Skeletal muscle tissue (tissue), 4 donors: ENCODE measurements around the gene CNTN6. TPM values are rescaled to one million over a fixed set of nuclear protein-coding genes. Genes with fewer than 3 reads are reported as not detected.
"Not testable (repeated sequence)": the region's sequence is repeated elsewhere in the genome, so short reads cannot be mapped to it uniquely, and the experiment has no call there.

Source experiments
- H3K27ac ChIP-seq: one replicate; pipeline ENCODE4 v1.7.0; 2013; ENCODE audit warnings: mild to moderate bottlenecking, low read depth, low read length, inconsistent platforms
- H3K27me3 ChIP-seq, 3 donors: one replicate each; pipeline ENCODE4 v1.7.0; 2013; ENCODE audit warnings: low read length in 3 of 3; ENCODE audit not compliant: control insufficient read depth in 3 of 3, insufficient read depth in 3 of 3
- H3K36me3 ChIP-seq, 3 donors: one replicate each; pipeline ENCODE4 v1.7.0; 2013; ENCODE audit warnings: low read length in 3 of 3; ENCODE audit not compliant: control insufficient read depth in 3 of 3, insufficient read depth in 3 of 3
- H3K4me1 ChIP-seq, 3 donors: one replicate each; pipeline ENCODE4 v1.7.0; 2013; ENCODE audit warnings: low read length in 3 of 3, mild to moderate bottlenecking in 3 of 3; ENCODE audit not compliant: control insufficient read depth in 3 of 3, insufficient read depth in 3 of 3
- H3K4me3 ChIP-seq, 3 donors: one replicate each; pipeline ENCODE4 v1.7.0; 2013; ENCODE audit warnings: low read length in 3 of 3
- H3K9ac ChIP-seq, 3 donors: one replicate each; pipeline ENCODE4 v1.7.0; 2013; ENCODE audit warnings: low read length in 3 of 3, mild to moderate bottlenecking in 3 of 3, moderate library complexity in 2 of 3, low read depth in 1 of 3
- H3K9me3 ChIP-seq, 3 donors: one replicate each; pipeline ENCODE4 v1.7.0; 2013; ENCODE audit warnings: low read length in 3 of 3; ENCODE audit not compliant: control insufficient read depth in 3 of 3
- total RNA-seq: library from RNA; depleted of rRNA; stranded (reverse); fragments of >200 nt; gene quantifications from one replicate; pipeline ENCODE4 v1.2.3, GENCODE V29; 2014
- donor health status: Osteomylitis.

Gene CNTN6
- total RNA-seq, 1 donor from 2014 or later, result 2.1 TPM

DNA sequence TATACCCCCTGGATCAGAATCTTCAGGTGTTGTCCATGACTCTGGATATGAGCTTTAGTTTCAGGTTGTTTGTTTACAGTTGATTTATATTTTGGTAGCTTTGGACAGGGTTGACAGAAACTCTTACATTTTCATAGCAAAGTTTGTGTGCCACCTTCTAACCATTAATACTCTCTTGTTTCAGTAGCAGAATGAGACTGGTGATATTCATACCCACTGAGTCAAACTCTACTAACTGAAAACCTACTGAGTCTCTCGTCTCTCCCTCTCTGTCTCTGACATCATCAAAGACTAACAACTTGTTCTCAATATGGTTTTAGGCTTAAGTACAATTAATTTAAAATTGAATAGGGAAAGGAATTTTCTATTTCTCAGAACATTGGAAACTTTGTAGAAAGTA is 282.3 kb downstream of the CNTN6 start:
- H3K9me3 ChIP-seq, result no peaks in the 10 kb centered on the region
- no peaks in the 10 kb centered on the region for H3K36me3 ChIP-seq
- H3K27me3 ChIP-seq, result no peaks in the 10 kb centered on the region
- no peak overlapping the region for H3K27ac ChIP-seq
- H3K4me3 ChIP-seq, result no peak overlapping the region
- H3K9ac ChIP-seq, result no peak overlapping the region
- H3K4me1 ChIP-seq, result no peaks in the 10 kb centered on the region

DNA sequence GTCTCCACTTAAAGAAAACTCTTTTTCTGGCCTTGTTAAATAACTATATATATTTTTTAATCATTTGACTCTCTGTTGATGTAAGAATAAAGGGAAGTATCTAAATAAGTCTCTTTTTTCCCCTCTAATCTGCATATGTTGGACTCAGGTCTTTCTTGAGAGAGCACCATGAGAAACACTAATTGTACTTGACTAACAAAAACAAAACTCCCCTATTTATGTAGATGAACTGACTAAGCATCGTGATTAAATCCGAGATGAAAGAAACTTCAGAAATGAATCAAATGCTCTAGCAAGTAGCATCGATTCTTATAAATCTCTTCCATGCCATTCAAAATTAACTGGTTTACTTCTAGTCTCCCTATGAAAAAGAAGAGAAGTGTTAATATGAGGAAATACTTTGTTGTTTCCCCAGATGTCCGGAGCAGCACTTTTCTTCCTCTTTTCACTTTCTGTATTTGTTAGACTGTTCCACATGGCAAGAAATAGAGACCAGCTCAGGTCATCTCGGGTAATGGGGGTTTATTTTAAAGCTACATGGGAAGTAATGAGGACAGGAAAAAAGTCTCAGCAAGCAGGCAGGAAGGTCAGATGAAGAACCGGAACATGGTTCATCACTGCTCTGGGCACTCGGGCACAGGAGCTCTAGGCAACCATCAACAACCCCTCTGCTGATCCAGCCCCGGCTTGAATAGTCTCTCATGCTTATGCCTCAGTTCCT is 288.3 kb downstream of the CNTN6 start:
- no peaks in the 10 kb centered on the region for H3K4me1 ChIP-seq
- no peaks in the 10 kb centered on the region for H3K9me3 ChIP-seq
- H3K36me3 ChIP-seq, result no peaks in the 10 kb centered on the region
- no peak overlapping the region for H3K9ac ChIP-seq
- H3K27me3 ChIP-seq, result no peaks in the 10 kb centered on the region
- H3K27ac ChIP-seq, result no peak overlapping the region
- H3K4me3 ChIP-seq, result no peak overlapping the region

DNA sequence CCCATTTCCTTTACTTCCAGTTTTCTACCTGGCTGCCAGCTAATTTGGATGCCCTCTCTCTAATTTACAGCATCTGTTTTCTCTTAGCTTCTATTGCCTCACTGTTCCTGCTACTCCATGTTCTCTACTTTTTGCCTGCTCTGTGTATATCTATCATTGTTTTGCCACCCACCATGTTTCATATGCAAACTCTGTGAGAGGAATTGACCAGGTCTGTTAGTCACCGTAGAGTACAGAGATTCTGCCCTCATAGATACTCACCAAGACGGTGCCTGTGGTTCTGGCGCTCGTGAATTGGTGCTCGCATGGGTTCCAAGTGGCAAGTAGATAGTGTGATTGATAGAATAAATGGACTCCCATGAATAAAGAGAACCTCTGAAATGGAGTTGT is 288.8 kb downstream of the CNTN6 start:
- Histone ChIP-seq H3K4me3 (no peak overlapping the region), H3K4me1 (no peaks in the 10 kb centered on the region), H3K9ac (no peak overlapping the region), H3K9me3 (no peaks in the 10 kb centered on the region), H3K27me3 (no peaks in the 10 kb centered on the region), H3K36me3 (no peaks in the 10 kb centered on the region), H3K27ac (no peak overlapping the region)

DNA sequence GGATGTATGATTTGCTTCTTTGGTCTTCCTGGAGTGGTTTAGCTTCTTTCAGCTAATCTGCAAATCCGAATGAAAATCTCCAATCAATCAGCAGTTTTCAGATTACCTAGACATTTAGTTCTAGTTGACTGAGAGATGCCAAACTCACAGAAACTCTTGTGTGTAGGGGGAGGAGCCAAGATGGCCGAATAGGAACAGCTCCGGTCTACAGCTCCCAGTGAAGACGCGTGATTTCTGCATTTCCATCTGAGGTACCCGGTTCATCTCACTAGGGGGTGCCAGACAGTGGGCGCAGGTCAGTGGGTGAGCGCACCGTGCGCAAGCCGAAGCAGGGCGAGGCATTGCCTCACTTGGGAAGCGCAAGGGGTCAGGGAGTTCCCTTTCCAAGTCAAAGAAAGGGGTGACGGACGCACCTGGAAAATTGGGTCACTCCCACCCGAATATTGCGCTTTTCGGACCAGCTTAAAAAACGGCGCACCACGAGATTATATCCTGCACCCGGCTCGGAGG is 294.6 kb downstream of the CNTN6 start:
- H3K4me1 ChIP-seq, H3K9ac ChIP-seq, H3K9me3 ChIP-seq, H3K36me3 ChIP-seq, H3K27ac ChIP-seq, H3K27me3 ChIP-seq, H3K4me3 ChIP-seq: not testable (repeated sequence)

DNA sequence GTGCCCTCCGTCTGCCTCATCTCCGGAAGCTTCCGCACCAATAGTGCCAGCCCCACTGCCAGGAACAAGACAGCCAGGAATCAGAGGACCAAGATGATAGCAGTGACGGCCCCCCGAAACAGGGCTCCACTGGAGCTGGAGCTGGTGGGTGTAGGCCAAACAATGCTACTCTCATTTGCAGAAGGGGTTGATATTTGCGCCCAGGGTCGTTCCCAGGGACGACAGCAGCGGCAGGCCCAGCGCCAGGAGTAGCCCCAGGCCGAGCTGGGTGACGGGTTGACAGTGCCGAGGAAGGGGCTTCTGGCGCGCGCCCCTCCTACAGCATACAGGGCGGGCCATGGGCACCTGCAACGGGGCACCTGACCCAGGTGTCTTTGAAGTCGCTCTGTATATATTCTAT is 301.4 kb downstream of the CNTN6 start:
- Histone ChIP-seq H3K27ac (no peak overlapping the region), H3K4me1 (no peaks in the 10 kb centered on the region), H3K9me3 (no peaks in the 10 kb centered on the region), H3K9ac (no peak overlapping the region), H3K36me3 (no peaks in the 10 kb centered on the region), H3K4me3 (no peak overlapping the region), H3K27me3 (no peaks in the 10 kb centered on the region)

DNA sequence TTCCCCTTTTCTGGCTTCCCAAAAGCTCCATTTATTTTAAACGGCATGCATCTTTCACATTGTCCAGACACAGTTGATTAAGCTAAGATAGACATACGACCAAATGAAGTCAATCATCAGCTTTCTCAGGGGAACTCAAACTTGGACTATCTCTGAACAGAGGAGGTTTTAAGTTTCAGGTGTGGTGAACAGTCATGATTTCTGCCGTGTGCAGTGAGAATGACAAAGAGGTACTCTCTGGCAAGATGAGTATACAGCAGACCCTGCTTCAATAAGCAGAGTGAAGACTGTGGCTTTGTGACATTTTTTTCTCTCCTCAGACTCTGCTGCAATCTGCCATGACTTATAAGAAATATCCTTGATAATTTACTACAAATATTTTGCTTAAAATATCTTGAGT is 307.7 kb downstream of the CNTN6 start:
- H3K27me3 ChIP-seq, result no peaks in the 10 kb centered on the region
- H3K4me1 ChIP-seq, result no peaks in the 10 kb centered on the region
- H3K9ac ChIP-seq, result no peak overlapping the region
- H3K9me3 ChIP-seq, result no peaks in the 10 kb centered on the region
- H3K36me3 ChIP-seq, result no peaks in the 10 kb centered on the region
- H3K27ac ChIP-seq, result no peak overlapping the region
- no peak overlapping the region for H3K4me3 ChIP-seq

DNA sequence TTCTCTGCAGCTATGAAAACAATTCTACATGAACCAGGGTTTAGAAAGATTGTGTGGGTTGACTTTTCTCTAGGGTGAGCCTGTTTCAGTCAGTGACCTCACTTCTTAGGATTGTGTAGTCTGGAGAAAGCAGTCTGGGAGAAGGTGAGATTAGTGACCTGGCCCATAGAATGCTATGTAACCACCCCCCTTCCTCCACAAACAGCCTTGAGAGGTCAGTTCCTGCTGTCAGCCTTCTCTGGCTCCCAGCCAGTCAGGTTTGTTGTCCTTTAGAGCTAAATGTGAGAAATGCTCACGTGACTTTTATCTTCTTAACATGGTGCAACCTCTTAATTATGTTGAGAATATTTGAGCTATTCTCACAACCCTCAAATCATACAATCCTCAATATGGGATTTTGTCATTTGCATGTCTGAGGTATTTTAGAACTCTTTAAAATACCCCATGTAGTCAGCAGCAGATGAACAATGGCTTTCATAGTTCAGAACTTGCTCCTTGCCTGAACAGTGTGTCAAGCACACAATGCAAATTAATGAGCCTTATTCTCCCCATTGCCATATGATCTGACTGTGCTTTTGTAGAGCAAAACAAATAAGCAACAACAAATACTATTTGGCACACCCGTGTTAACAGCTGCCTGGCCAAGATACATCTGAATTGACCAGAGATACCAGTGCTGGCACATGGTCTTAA is 311.6 kb downstream of the CNTN6 start:
- H3K4me3 ChIP-seq, result no peak overlapping the region
- H3K27ac ChIP-seq, result no peak overlapping the region
- H3K36me3 ChIP-seq, result no peaks in the 10 kb centered on the region
- H3K9ac ChIP-seq, result no peak overlapping the region
- no peaks in the 10 kb centered on the region for H3K9me3 ChIP-seq
- no peaks in the 10 kb centered on the region for H3K4me1 ChIP-seq
- no peaks in the 10 kb centered on the region for H3K27me3 ChIP-seq

DNA sequence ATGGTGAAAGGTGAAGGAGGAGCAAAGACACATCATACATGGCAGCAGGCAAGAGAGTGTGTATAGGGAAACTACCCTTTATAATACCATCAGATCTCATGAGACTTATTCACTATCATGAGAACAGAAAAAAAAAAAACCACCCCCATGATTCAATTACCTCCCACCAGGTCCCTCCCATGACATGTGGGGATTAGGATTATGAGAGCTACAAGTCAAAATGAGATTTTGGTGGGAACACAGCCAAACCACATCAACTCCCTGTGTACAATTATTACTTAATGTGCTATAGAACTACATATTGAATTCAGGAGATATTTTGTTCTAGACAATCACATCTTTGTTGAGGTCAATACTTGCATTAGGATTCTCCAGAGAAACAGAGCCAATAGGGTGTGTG is 313.4 kb downstream of the CNTN6 start:
- H3K27me3 ChIP-seq, result no peaks in the 10 kb centered on the region
- no peaks in the 10 kb centered on the region for H3K4me1 ChIP-seq
- H3K4me3 ChIP-seq, result no peak overlapping the region
- H3K27ac ChIP-seq, result no peak overlapping the region
- no peaks in the 10 kb centered on the region for H3K36me3 ChIP-seq
- no peaks in the 10 kb centered on the region for H3K9me3 ChIP-seq
- no peak overlapping the region for H3K9ac ChIP-seq

DNA sequence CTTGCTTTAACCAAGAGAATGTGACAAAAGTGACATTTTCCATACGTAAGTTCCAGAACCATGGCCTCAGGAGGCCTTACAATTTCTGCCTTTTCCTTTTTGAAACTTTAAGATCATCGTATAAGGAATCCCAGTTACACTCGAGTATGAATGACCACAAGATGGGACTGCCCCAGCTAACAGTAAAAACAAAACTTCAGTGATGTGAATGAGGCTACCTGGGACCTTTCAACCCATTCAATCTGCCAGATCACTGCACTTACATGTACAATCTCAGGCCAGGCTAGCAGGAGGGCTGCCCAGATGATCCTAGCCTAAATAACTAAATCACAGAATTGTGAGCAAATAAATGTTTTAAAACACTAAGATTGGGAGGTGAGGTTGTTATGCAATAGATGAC is 328.8 kb downstream of the CNTN6 start:
- Histone ChIP-seq H3K36me3 (no peaks in the 10 kb centered on the region), H3K9me3 (no peaks in the 10 kb centered on the region), H3K27me3 (no peaks in the 10 kb centered on the region), H3K9ac (no peak overlapping the region), H3K4me3 (no peak overlapping the region), H3K4me1 (no peaks in the 10 kb centered on the region), H3K27ac (no peak overlapping the region)

DNA sequence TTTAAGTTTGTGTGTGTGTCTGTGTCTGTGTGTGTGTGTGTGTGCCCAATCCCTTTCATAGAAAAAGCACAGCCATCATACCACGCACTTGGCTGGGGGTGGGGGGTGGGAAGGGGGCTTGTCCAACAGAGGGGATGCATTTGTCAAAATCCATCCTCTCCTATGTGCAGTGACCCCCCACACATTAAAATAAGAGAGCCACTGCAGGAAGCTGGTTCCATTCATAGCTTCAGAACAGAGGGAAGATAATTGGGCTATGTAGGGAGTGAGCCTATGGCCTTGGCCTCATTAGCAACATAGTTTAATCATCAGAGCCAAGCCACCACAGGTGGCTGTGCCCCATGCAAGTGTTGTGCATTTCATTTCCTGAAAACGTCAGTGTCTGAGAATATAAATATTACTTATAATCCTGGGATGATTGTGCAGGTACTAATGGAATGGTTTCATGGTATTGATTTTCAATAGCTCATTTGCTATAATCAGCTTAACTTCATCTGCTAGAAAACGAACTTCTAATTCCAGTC is 330.8 kb downstream of the CNTN6 start:
- no peaks in the 10 kb centered on the region for H3K36me3 ChIP-seq
- no peak overlapping the region for H3K27ac ChIP-seq
- no peaks in the 10 kb centered on the region for H3K27me3 ChIP-seq
- no peaks in the 10 kb centered on the region for H3K9me3 ChIP-seq
- H3K4me1 ChIP-seq, result no peaks in the 10 kb centered on the region
- no peak overlapping the region for H3K4me3 ChIP-seq
- H3K9ac ChIP-seq, result no peak overlapping the region
